Measurements from ENCODE around the gene VARS2.

Gene VARS2

GRCh38 chr6:30928677-30929076 is 14.6 kb downstream of the VARS2 start:
- H3K27ac Mint-ChIP-seq = no peak overlapping the region
- no peak overlapping the region for H3K4me3 Mint-ChIP-seq
- no peak for DNase-seq
- H3K9me3 Mint-ChIP-seq = peaks cover 0 to 12% of the 10 kb centered on the region in 2 donors
- no peaks in the 10 kb centered on the region for H3K4me1 Mint-ChIP-seq
- ATAC-seq = no peak
- H3K27me3 Mint-ChIP-seq = no peaks in the 10 kb centered on the region

- DNase-seq = no peak
- no peaks in the 10 kb centered on the region for H3K27me3 Mint-ChIP-seq
- no peak for ATAC-seq
- no peak overlapping the region for H3K27ac Mint-ChIP-seq
- H3K9me3 Mint-ChIP-seq = peaks cover 0 to 12% of the 10 kb centered on the region in 2 donors
- no peaks in the 10 kb centered on the region for H3K4me1 Mint-ChIP-seq
- H3K4me3 Mint-ChIP-seq = no peak overlapping the region
These were observed 16.5 kb downstream of the VARS2 start for GRCh38 chr6:30930506-30930905.

DNA sequence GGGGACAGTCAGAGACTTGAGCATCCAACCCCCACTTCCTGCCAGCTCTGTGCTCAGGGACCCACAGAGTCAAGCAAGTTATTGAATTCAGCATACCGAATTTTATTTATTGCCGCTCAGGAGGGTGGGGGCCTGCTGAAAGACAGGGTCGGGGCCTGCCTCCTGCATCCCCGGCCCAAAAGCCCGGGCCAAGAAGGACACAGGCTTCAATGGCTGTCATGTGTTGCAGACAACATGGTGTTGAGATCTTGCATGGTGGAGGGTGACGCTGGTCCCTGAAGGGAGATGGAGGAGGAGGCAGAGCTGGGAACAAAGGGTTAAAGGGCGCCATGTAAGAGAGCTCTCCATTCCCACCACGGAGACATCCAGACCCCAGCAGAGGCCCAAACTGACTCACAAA is 17.2 kb downstream of the VARS2 start:
- ATAC-seq = no peak
- no peak overlapping the region for H3K4me3 Mint-ChIP-seq
- no peak for DNase-seq
- no peaks in the 10 kb centered on the region for H3K4me1 Mint-ChIP-seq
- H3K27ac Mint-ChIP-seq = no peak overlapping the region
- H3K9me3 Mint-ChIP-seq = peaks cover 0 to 12% of the 10 kb centered on the region in 2 donors
- H3K27me3 Mint-ChIP-seq = peaks cover under 1% of the 10 kb centered on the region

DNA sequence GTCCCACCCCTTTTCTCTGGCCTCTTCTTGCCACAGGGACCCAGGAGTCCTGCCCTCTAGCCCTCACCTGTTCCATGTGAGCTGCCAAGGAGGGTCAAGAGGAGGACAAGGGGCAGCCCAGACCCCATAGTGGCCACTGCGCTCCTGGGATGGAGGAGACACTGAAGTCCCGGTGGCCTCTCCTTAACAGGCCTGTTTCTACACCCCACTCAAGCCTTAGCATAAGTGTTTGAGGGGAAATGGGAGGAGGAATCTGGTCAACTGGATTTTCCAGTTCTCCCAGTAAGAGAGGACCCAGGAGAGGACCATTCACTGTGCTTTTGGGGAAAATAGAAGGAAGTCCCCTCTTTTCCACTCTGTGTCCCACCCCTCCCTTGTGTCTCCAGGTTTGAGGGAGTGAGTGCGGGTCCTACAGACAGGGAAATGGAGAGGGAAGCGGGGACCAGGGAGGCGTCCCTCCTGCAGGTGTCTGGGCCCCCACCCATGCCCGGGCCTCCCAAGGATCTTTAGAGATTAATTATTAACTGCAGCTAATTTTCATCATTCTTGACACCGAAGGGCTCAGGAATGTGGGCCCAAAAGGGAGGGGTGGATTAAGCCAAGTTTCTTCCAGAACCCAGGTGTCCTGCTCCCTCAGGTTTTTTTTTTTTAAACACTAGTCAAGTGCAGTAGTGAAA is 18.1 kb downstream of the VARS2 start, which contains the start of gene SFTA2:
SFTA2 (minus strand) TSS at position 202 of the 677 bp plus-strand sequence; CDS start at position 128, 74 bp downstream.
- Mint-ChIP-seq H3K27ac (no peak within 1 kb of the TSS), H3K27me3 (peaks cover 6% of the 10 kb centered on the region), H3K4me3 (no peak within 1 kb of the TSS), H3K9me3 (peaks cover 0 to 12% of the 10 kb centered on the region in 2 donors), H3K4me1 (no peaks in the 10 kb centered on the region)
- no peak for ATAC-seq
- DNase-seq = no peak

- peaks cover 0 to 11% of the 10 kb centered on the region in 2 donors for H3K9me3 Mint-ChIP-seq
- H3K27me3 Mint-ChIP-seq = peaks cover 6% of the 10 kb centered on the region
- no peak overlapping the region for H3K27ac Mint-ChIP-seq
- no peaks in the 10 kb centered on the region for H3K4me1 Mint-ChIP-seq
- no peak overlapping the region for H3K4me3 Mint-ChIP-seq
- ATAC-seq = no peak
- no peak for DNase-seq
These were observed 18.8 kb downstream of the VARS2 start for GRCh38 chr6:30932665-30933365.

DNA sequence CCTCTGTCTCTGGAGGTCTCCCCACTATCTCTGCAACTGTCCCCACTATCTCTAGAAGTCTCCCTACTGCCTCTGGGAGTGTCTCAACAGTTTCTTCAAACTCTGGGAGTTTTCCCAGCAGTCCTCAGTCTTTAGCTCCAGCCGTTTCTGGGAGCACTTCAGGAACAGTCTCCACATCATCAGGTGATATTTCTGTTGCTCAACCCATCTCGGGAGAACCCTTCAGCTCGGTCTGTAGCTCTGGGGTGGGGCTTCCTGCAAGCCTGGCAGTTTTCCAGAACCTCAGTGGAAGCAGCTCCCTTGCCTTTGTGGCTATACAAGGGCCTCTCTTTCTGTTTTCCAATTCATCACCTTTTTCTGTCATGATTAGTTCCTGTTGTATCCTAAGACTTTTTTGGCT is 21.0 kb downstream of the VARS2 start:
- no peak overlapping the region for H3K4me3 Mint-ChIP-seq
- DNase-seq = no peak
- H3K9me3 Mint-ChIP-seq = no peaks in the 10 kb centered on the region
- H3K27ac Mint-ChIP-seq = no peak overlapping the region
- H3K4me1 Mint-ChIP-seq = no peaks in the 10 kb centered on the region
- peaks cover 21% of the 10 kb centered on the region for H3K27me3 Mint-ChIP-seq
- ATAC-seq = no peak

- H3K27ac Mint-ChIP-seq = no peak overlapping the region
- H3K9me3 Mint-ChIP-seq = no peaks in the 10 kb centered on the region
- ATAC-seq = no peak
- H3K27me3 Mint-ChIP-seq = peaks cover 43% of the 10 kb centered on the region
- H3K4me1 Mint-ChIP-seq = no peaks in the 10 kb centered on the region
- H3K4me3 Mint-ChIP-seq = no peak overlapping the region
- DNase-seq = no peak
These were observed 23.2 kb downstream of the VARS2 start for GRCh38 chr6:30937265-30937664.

DNA sequence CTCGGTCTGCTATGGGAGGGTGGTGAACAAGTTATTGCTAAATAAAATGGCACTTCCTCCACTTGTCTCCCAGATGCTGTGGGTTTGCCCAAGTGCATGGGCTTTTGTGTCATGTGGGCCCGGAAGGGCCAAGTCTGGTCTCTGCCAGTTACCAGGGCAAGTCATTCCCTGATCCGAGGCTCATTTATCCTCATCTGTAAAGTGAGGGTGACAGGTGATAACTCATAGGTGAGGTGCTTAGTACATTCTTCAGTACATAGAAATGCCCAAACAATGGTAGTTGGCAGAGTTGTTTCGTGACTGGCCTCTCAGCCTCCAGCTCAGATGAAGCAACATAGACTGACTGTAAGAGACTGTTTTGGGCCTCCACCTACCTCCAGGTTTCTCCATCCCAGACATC is 24.7 kb downstream of the VARS2 start:
- no peak for DNase-seq
- Mint-ChIP-seq H3K4me3 (no peak overlapping the region), H3K27ac (no peak overlapping the region), H3K27me3 (peaks cover 58% of the 10 kb centered on the region), H3K9me3 (no peaks in the 10 kb centered on the region), H3K4me1 (peaks cover 7% of the 10 kb centered on the region)
- ATAC-seq = no peak

DNA sequence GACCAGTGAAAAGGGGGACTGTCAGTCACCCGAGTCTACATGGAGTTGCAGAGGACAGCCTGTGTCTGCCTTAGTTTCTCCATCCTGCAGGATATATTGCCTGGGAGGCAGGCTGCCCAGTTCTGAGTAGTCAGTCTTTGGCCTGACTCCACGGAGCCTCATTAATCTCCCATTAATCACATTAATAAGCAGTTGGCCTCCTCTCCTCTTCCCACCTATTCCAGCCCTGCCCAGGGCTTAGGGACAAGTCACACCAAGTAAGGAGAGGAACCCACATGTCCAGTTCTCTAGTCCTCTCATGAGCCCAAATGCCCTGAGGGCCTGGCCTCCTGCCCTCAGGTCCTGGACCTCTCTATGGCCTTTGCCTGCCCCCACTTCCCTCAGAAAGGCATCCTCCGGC is 25.4 kb downstream of the VARS2 start:
- H3K4me3 Mint-ChIP-seq = no peak overlapping the region
- peaks cover 65% of the 10 kb centered on the region for H3K27me3 Mint-ChIP-seq
- DNase-seq = no peak

GRCh38 chr6:30940361-30940986 is 26.4 kb downstream of the VARS2 start, which contains the start of gene MUCL3:
TSS of gene MUCL3 (plus strand) at chr6:30940973. CDS start at chr6:30941000, 27 bp downstream.
- peaks cover 7% of the 10 kb centered on the region for H3K4me1 Mint-ChIP-seq
- no peak within 1 kb of the TSS for H3K27ac Mint-ChIP-seq
- peaks cover 66% of the 10 kb centered on the region for H3K27me3 Mint-ChIP-seq
- H3K9me3 Mint-ChIP-seq = no peaks in the 10 kb centered on the region
- H3K4me3 Mint-ChIP-seq = no peak within 1 kb of the TSS
- DNase-seq = no peak
- no peak for ATAC-seq

More for the DNA sequence above, 25.4 kb downstream of the VARS2 start:
- no peak for ATAC-seq
- Mint-ChIP-seq H3K4me1 (peaks cover 7% of the 10 kb centered on the region), H3K9me3 (no peaks in the 10 kb centered on the region), H3K27ac (no peak overlapping the region)

DNA sequence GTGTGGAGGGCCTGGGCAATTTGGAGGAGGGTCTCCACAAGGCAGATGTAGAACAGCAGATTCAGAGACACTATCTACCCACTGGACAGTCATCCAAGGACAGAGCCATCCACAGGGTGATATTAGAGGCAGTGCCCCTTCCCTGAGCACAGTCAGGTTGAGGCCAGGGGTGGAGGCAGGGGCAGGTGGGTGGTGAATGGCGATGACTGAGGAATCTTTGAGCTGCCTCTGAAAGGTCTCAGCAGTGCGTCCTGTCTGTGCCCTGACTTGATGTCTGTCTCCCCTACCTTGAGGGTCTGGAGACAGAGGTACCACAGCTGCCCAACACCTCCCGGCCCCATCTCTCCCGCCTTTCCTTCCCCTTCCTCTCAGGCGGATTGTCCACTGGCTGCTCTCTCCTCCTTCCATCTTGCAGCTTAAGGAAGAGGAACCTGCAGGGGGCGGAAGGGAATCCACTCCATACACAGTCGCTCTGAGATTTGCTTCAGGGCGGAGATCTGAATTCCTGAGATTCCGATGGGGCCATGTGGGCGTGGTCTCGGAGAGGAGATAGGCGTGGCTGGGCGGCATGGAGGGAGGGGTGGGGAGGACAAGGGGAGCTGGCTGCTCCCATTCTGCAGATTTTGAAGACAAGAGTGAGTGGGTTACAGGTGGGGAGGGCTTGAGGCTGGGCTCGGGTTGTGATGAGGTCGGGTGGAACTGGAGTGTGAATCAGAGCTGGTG is 28.5 kb downstream of the VARS2 start:
- Mint-ChIP-seq H3K27ac (no peak overlapping the region), H3K4me1 (peaks cover 7% of the 10 kb centered on the region), H3K27me3 (peaks cover 64% of the 10 kb centered on the region), H3K4me3 (no peak overlapping the region), H3K9me3 (no peaks in the 10 kb centered on the region)
- no peak for DNase-seq
- no peak for ATAC-seq

DNA sequence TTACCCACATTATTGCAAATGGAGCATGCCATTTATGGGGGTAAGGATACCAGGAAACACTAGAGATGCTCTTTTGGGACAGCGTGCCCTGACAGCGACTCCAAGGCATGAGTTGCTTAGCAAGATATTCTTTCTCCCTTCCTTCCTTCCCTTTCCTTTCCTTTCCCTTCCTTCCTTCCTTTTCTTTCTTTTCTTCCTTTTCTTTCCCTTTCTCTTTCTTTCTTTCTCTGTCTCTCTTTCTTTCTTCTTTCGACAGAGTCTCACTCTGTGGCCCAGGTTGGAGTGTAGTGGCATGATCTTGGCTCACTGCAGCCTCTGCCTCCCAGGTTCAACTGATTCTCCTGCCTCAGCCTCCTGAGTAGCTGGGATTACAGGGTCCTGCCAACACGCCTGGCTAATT is 30.0 kb downstream of the VARS2 start:
- Mint-ChIP-seq H3K9me3 (peaks cover 4 to 6% of the 10 kb centered on the region in 2 donors), H3K4me1 (peaks cover 7% of the 10 kb centered on the region), H3K27me3 (peaks cover 69% of the 10 kb centered on the region), H3K27ac (no peak overlapping the region), H3K4me3 (no peak overlapping the region)
- ATAC-seq (no peak), DNase-seq (no peak)

DNA sequence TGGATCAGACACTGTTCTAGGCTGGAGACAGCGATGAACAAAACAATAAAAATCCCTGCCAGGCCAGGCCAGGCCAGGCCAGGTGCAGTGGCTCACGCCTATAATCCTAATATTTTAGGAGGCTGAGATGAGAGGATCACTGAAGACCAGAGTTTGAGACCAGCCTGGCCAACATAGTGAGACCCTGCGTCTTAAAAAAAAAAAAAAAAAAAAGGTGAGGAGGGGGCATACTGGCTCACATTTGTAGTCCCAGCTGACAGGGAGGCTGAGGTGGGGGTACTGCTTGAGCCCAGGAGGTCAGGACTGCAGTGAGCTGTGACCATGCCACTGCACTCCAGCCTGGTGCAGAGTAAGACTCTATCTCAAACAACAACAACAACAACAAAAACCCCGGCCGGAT is 31.2 kb downstream of the VARS2 start:
- no peak overlapping the region for H3K27ac Mint-ChIP-seq
- peaks cover 7% of the 10 kb centered on the region for H3K4me1 Mint-ChIP-seq
- H3K27me3 Mint-ChIP-seq = peaks cover 74% of the 10 kb centered on the region
- no peak for DNase-seq
- H3K4me3 Mint-ChIP-seq = no peak overlapping the region
- peaks cover 13 to 19% of the 10 kb centered on the region in 2 donors for H3K9me3 Mint-ChIP-seq
- ATAC-seq = no peak

- no peak for DNase-seq
- Mint-ChIP-seq H3K4me3 (no peak overlapping the region), H3K9me3 (peaks cover 28 to 34% of the 10 kb centered on the region in 2 donors), H3K4me1 (peaks cover 18% of the 10 kb centered on the region), H3K27ac (no peak overlapping the region), H3K27me3 (peaks cover 74% of the 10 kb centered on the region)
- ATAC-seq = no peak
These were observed 33.2 kb downstream of the VARS2 start for GRCh38 chr6:30947231-30947630.

GRCh38 chr6:30948811-30949210 is 34.8 kb downstream of the VARS2 start:
- no peak for DNase-seq
- Mint-ChIP-seq H3K4me1 (peaks cover 17% of the 10 kb centered on the region), H3K4me3 (no peak overlapping the region), H3K9me3 (peaks cover 28 to 34% of the 10 kb centered on the region in 2 donors), H3K27ac (no peak overlapping the region), H3K27me3 (peaks cover 74% of the 10 kb centered on the region)
- ATAC-seq = no peak

Measured in stimulated activated naive CD8-positive, alpha-beta T cell treated with anti-CD3 and anti-CD28 coated beads, Interleukin-15, amount 100 ng/mL, for 72 hours (primary cell).